HepG2 (cell line): ENCODE results near the gene MTMR10. TPM values are rescaled to one million over a fixed set of nuclear protein-coding genes. Genes with fewer than 3 reads are reported as not detected.

Experiments
- ATAC-seq: fragments of 200-7000 bp; cut with Tn5 transposase; 3 replicates; pipeline ENCODE4 v1.9.1; 2020; ENCODE audit warnings: mild to moderate bottlenecking, moderate library complexity
- BruUV-seq: library from RNA; stranded (reverse); fragments of 400-500 nt; replicated peaks from 2 replicates; lab custom pipeline; 2021; lab: Mats Ljungman, UMichigan
- CTCF ChIA-PET: fragments of 300-600 bp; formaldehyde crosslinking; extraction: SDS; loops from one replicate; lab custom pipeline; 2021; ENCODE audit warnings: low total read pairs, inconsistent platforms, low intra/inter-chr PET ratio; lab: Yijun Ruan, JAX
- POLR2A ChIA-PET: fragments of 350-600 bp; sonication (Branson Sonifier 250); formaldehyde crosslinking; loops from one replicate; lab custom pipeline; 2020; ENCODE audit warnings: antibody characterized with exemption, inconsistent platforms; lab: Yijun Ruan, JAX
- DNase-seq: peaks from one replicate; pipeline ENCODE4 v3.0.0-alpha.2; 2015; ENCODE audit warnings: low spot score
- FAIRE-seq: peaks from 3 replicates; lab custom pipeline; 2011; peaks lifted over from hg19 to GRCh38; lab: Jason Lieb, UNC
- H2AFZ ChIP-seq: one replicate; pipeline ENCODE4 v1.6.1; 2011; ENCODE audit warnings: low read length, inconsistent platforms
- H3K27ac ChIP-seq: fragments of 300-600 bp; 3 replicates; pipeline ENCODE4 v1.8.0; 2011; ENCODE audit warnings: mixed run types, mild to moderate bottlenecking, mixed read lengths, low read length, inconsistent platforms; ENCODE audit not compliant: insufficient read depth; ENCODE audit errors: extremely low read length
- H3K27me3 ChIP-seq, 2 experiments: fragments of 200-600 bp in 1 of 2; 2 replicates in 1 of 2; 3 replicates in 1 of 2; pipeline versions ENCODE4 v1.6.0 to v1.8.0; 2011; ENCODE audit warnings: low read length in 2 of 2, mild to moderate bottlenecking in 2 of 2, moderate library complexity in 2 of 2, inconsistent platforms in 1 of 2; ENCODE audit not compliant: insufficient read depth in 2 of 2, control insufficient read depth in 1 of 2
- H3K36me3 ChIP-seq, 2 experiments: fragments of 200-600 bp in 1 of 2; replicated peaks in 1 of 2; 2 replicates in 1 of 2; 3 replicates in 1 of 2; pipeline versions ENCODE4 v1.5.1 to v1.8.0; 2011; ENCODE audit warnings: low read length in 2 of 2, inconsistent platforms in 1 of 2; ENCODE audit not compliant: insufficient read depth in 2 of 2, control insufficient read depth in 1 of 2
- H3K4me1 ChIP-seq: 2 replicates; pipeline ENCODE4 v1.5.1; 2012; ENCODE audit warnings: low read length, inconsistent platforms; ENCODE audit not compliant: insufficient read depth
- H3K4me2 ChIP-seq: 2 replicates; pipeline ENCODE4 v1.6.0; 2011; ENCODE audit warnings: low read depth, low read length, inconsistent platforms
- H3K4me3 ChIP-seq, 3 experiments: fragments of 200-600 bp in 1 of 3; sonication (generic), shearing (Covaris generic) in 1 of 3; replicated peaks in 1 of 3; 2 replicates each; pipeline ENCODE4 v1.5.1; 2011 to 2016; ENCODE audit warnings: low read length in 3 of 3, inconsistent platforms in 2 of 3, low read depth in 2 of 3, mild to moderate bottlenecking in 2 of 3, control low read depth in 1 of 3, mixed read lengths in 1 of 3; ENCODE audit not compliant: insufficient read depth in 1 of 3
- H3K79me2 ChIP-seq: one replicate; pipeline ENCODE4 v1.6.1; 2011; ENCODE audit warnings: low read length, inconsistent platforms; ENCODE audit not compliant: insufficient read depth
- H3K9ac ChIP-seq: 2 replicates; pipeline ENCODE4 v1.6.0; 2011; ENCODE audit warnings: mild to moderate bottlenecking, low read depth, low read length, inconsistent platforms; ENCODE audit not compliant: insufficient read depth
- H3K9me3 ChIP-seq: 2 replicates; pipeline ENCODE4 v1.5.1; 2012; ENCODE audit warnings: mild to moderate bottlenecking, low read length
- H4K20me1 ChIP-seq: 2 replicates; pipeline ENCODE4 v1.6.0; 2011; ENCODE audit warnings: inconsistent platforms, mild to moderate bottlenecking, low read length, moderate library complexity; ENCODE audit not compliant: insufficient read depth
- ATM ChIP-seq: fragments of 450-650 bp; IDR thresholded peaks from 2 replicates; pipeline ENCODE4 v1.7.1; 2017; ENCODE audit warnings: mild to moderate bottlenecking, borderline replicate concordance
- CTCF ChIP-seq: sonication (generic); formaldehyde crosslinking; IDR thresholded peaks from 2 replicates; pipeline ENCODE4 v1.5.0; 2020; ENCODE audit warnings: mild to moderate bottlenecking, missing genetic modification reagents, moderate library complexity
- ZNF253 ChIP-seq: sonication (generic); formaldehyde crosslinking; IDR thresholded peaks from 2 replicates; pipeline ENCODE4 v1.8.0; 2022; ENCODE audit warnings: mild to moderate bottlenecking, missing genetic modification reagents, borderline replicate concordance
- ZNF790 ChIP-seq: sonication (generic); formaldehyde crosslinking; IDR thresholded peaks from 2 replicates; pipeline ENCODE4 v1.8.0; 2022; ENCODE audit warnings: missing genetic modification reagents, mild to moderate bottlenecking, borderline replicate concordance
- WGBS: methylation state at CpG from one replicate; pipeline ENCODE4 v1.1.6; 2017; ENCODE audit warnings: low lambda C conversion rate; 5-methylcytosine and 5-hydroxymethylcytosine counted together
- in situ Hi-C: cut with HindIII; loops from 2 replicates; pipeline ENCODE4 v1.10.0; 2017; ENCODE audit warnings: low pct_unique_long_range_greater_than_20kb; ENCODE audit not compliant: extremely low pct_ligation_motif_present
- intact Hi-C: fragments of 100-400 bp; cut with micrococcal nuclease; formaldehyde crosslinking; loops from one replicate; pipeline ENCODE4 v1.10.0; 2022; ENCODE audit not compliant: unreplicated experiment
- polyA plus RNA-seq, 8 experiments: library from polyadenylated mRNA; depleted of rRNA in 3 of 8; stranded (reverse) in 7 of 8; unstranded in 1 of 8; fragments of >200 nt; fragmentation: Illumina TruSeq in 4 of 8; extraction: Trizol in 4 of 8; gene quantifications; 2 replicates each; pipeline versions ENCODE4 v1.2.1 to v1.2.3, GENCODE V29; 2011 to 2016; ENCODE audit warnings: low read depth in 4 of 8, missing spikeins in 1 of 8, mixed read lengths in 1 of 8; ENCODE audit not compliant: insufficient read depth in 1 of 8
- total RNA-seq, 5 experiments: library from RNA; depleted of rRNA; stranded (reverse); fragments of >200 nt; fragmentation: Illumina TruSeq; extraction: Trizol; gene quantifications; 2 replicates each; pipeline ENCODE4 v1.2.3, GENCODE V29; 2016; ENCODE audit warnings: low read depth in 1 of 5

Gene MTMR10
- total and polyA plus RNA-seq, 2 of the 13 experiments (the other 11 are each of a cell fraction or from before 2014, with no cell fraction given) = 10.2 to 17.4 TPM

DNA sequence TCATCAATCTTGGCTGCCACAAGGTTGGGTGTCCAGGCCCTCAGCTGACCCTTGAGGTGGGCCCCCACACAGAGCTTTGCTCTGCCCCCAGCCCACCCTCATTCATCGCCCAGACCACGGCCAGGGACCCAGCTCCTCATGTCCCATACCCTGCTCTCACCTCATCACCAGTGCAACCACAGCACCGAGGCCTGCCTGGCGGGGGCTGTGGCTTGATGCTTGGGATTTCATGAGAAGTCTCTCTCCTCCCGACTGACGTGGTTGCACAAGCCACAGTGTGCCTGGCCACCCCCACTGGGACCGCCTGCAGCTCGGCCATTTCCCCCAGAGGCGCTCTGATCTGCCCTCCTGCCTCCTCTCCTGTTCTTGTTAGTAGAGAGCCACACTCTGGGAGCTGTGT, 45.4 kb upstream of the MTMR10 start:
- WGBS = no CpG with 5 or more reads among the region's 9 CpGs
- Histone ChIP-seq H3K4me1 (no peaks in the 10 kb centered on the region), H3K36me3 (no peaks in the 10 kb centered on the region), H3K9me3 (no peaks in the 10 kb centered on the region), H3K4me3 (no peak overlapping the region), H3K79me2 (no peaks in the 10 kb centered on the region), H2AFZ (no peak overlapping the region), H3K4me2 (no peak overlapping the region), H4K20me1 (no peaks in the 10 kb centered on the region), H3K27me3 (no peaks in the 10 kb centered on the region; a peak in 1 of 5 replicates), H3K9ac (no peak overlapping the region), H3K27ac (no peak overlapping the region)
- ChIA-PET POLR2A (no interaction called here), CTCF (no interaction called here)
- intact Hi-C loops (no loop called here), in situ Hi-C loops (no loop called here)
- no peak for DNase-seq
- TF ChIP-seq ATM = no peak
- 0 out of 3 replicates have a peak, but pooled peaks have one; percentile 29 for ATAC-seq
- no TSS peak for BruUV-seq
- no peak for FAIRE-seq

- 47% methylated on average over 7 of the region's 7 CpGs for WGBS
- DNase-seq (no peak), ATAC-seq (no peak), FAIRE-seq (no peak)
- POLR2A ChIA-PET = no interaction called here
- H3K4me3 ChIP-seq = no peak overlapping the region
- intact Hi-C loops (no loop called here), in situ Hi-C loops (no loop called here)
- H3K9me3 ChIP-seq = no peaks in the 10 kb centered on the region
- CTCF ChIA-PET = no interaction called here
- no peak overlapping the region for H3K27ac ChIP-seq
- H3K36me3 ChIP-seq = no peaks in the 10 kb centered on the region
- H3K27me3 ChIP-seq = no peaks in the 10 kb centered on the region; a peak in 1 of 5 replicates
- H3K4me1 ChIP-seq = no peaks in the 10 kb centered on the region
- no peaks in the 10 kb centered on the region for H4K20me1 ChIP-seq
- no peak overlapping the region for H2AFZ ChIP-seq
- H3K4me2 ChIP-seq = no peak overlapping the region
- BruUV-seq = no TSS peak
- no peaks in the 10 kb centered on the region for H3K79me2 ChIP-seq
- H3K9ac ChIP-seq = no peak overlapping the region
- no peak for TF ChIP-seq ZNF790
These were observed 44.2 kb upstream of the MTMR10 start for GRCh38 chr15:31035610-31036009.

- no peaks in the 10 kb centered on the region for H4K20me1 ChIP-seq
- H3K4me2 ChIP-seq = no peak overlapping the region
- no peak for ATAC-seq
- no peaks in the 10 kb centered on the region for H3K79me2 ChIP-seq
- intact Hi-C loops = no loop called here
- POLR2A ChIA-PET = no interaction called here
- H3K9me3 ChIP-seq = no peaks in the 10 kb centered on the region
- no peak overlapping the region for H2AFZ ChIP-seq
- H3K4me1 ChIP-seq = no peaks in the 10 kb centered on the region
- no peaks in the 10 kb centered on the region for H3K36me3 ChIP-seq
- TF ChIP-seq CTCF (CRISPR knock-in tag) = peak; percentile 35; the same call in 1 of the 2 replicates
- TF ChIP-seq ZNF253 (CRISPR knock-in tag) = no peak
- TF ChIP-seq, all 625 proteins: peak for 1
- Histone ChIP-seq H3K9ac (no peak overlapping the region), H3K27me3 (no peaks in the 10 kb centered on the region; a peak in 1 of 5 replicates), H3K27ac (no peak overlapping the region), H3K4me3 (no peak overlapping the region)
- FAIRE-seq (no peak), DNase-seq (no peak)
- no TSS peak for BruUV-seq
- CTCF ChIA-PET = no interaction called here
- WGBS = 6% methylated on average over 4 of the region's 4 CpGs
- in situ Hi-C loops = no loop called here
These were observed 42.7 kb upstream of the MTMR10 start for GRCh38 chr15:31034152-31034551.
